ENCODE measurements around the gene PRKCD. TPM values are rescaled to one million over a fixed set of nuclear protein-coding genes. Genes with fewer than 3 reads are reported as not detected.

The PRKCD gene
- total RNA-seq, 1 experiment from 2014 or later = 34.3 TPM

GRCh38 chr3:53132347-53132746 is 28.7 kb upstream of the PRKCD start:
- ChIA-PET CTCF (interaction anchor here (0.6 kb wide), 1 partner anchor 62 kb away, joined by 3 read pairs; no protein-coding TSS in a partner anchor), POLR2A (ENCODE audit: unreplicated experiment) (no interaction called here)
- peaks cover 4% of the 10 kb centered on the region; the same call in 1 of the 2 replicates for H3F3A ChIP-seq (ENCODE audit: insufficient read depth, low read depth)
- no peak for DNase-seq
- H3K9me2 ChIP-seq (ENCODE audit: insufficient read depth) = no peaks in the 10 kb centered on the region
- H3K4me3 ChIP-seq = no peak overlapping the region
- peaks cover 20% of the 10 kb centered on the region for H3K4me1 ChIP-seq (replicated peaks; ENCODE audit: insufficient read depth)
- no peak overlapping the region for H2AFZ ChIP-seq
- TF ChIP-seq CTCF (conservative IDR thresholded peaks at IDR 0.05) (no peak), EZH2 (IDR thresholded peaks at IDR 0.05; ENCODE audit: low read depth) (no peak)
- H3K79me2 ChIP-seq (ENCODE audit: low read depth) = peaks cover 22% of the 10 kb centered on the region
- intact Hi-C loops (cut with micrococcal nuclease; ENCODE audit: unreplicated experiment) = no loop called here
- no peaks in the 10 kb centered on the region for H3K9me3 ChIP-seq (ENCODE audit: insufficient read depth, low read depth)
- no peaks in the 10 kb centered on the region for H3K36me3 ChIP-seq (ENCODE audit: low read depth)
- BruUV-seq (replicated peaks) = no TSS peak
- H3K27ac ChIP-seq = no peak overlapping the region
- no peak overlapping the region for H3K4me2 ChIP-seq
- no peaks in the 10 kb centered on the region for H4K20me1 ChIP-seq (ENCODE audit: insufficient read depth)
- no peaks in the 10 kb centered on the region for H3K27me3 ChIP-seq (ENCODE audit: insufficient read depth, low read depth)

- Histone ChIP-seq H3K4me1 (replicated peaks; ENCODE audit: insufficient read depth) (peaks cover 9% of the 10 kb centered on the region; the same call in 1 of the 2 replicates), H3K27me3 (ENCODE audit: insufficient read depth, low read depth) (no peaks in the 10 kb centered on the region), H3K27ac (no peak overlapping the region), H3K36me3 (ENCODE audit: low read depth) (no peaks in the 10 kb centered on the region), H4K20me1 (ENCODE audit: insufficient read depth) (no peaks in the 10 kb centered on the region), H3K79me2 (ENCODE audit: low read depth) (peaks cover 4% of the 10 kb centered on the region), H2AFZ (no peak overlapping the region), H3K4me2 (no peak overlapping the region), H3F3A (ENCODE audit: insufficient read depth, low read depth) (0 out of 2 replicates have a peak, but pooled peaks cover 4% of the 10 kb centered on the region), H3K9me2 (ENCODE audit: insufficient read depth) (no peaks in the 10 kb centered on the region), H3K9me3 (ENCODE audit: insufficient read depth, low read depth) (no peaks in the 10 kb centered on the region), H3K4me3 (no peak overlapping the region)
- POLR2A ChIA-PET (ENCODE audit: unreplicated experiment) = interaction anchor here (0.7 kb wide), 2 partner anchors 26 to 63 kb away, joined by 3 to 15 read pairs; no protein-coding TSS in a partner anchor
- CTCF ChIA-PET = interaction anchor here (0.8 to 1.5 kb wide), 3 partner anchors 16 to 62 kb away, joined by 3 to 7 read pairs (median 5); no protein-coding TSS in a partner anchor
- TF ChIP-seq CTCF (conservative IDR thresholded peaks at IDR 0.05) = peak; percentile 79
- TF ChIP-seq EZH2 (IDR thresholded peaks at IDR 0.05; ENCODE audit: low read depth) = no peak
- BruUV-seq (replicated peaks) = no TSS peak
- intact Hi-C loops (cut with micrococcal nuclease; ENCODE audit: unreplicated experiment) = loop anchor here (1.0 to 2.0 kb wide), 2 partner anchors 20 to 62 kb away; no protein-coding TSS in a partner anchor
- DNase-seq = peak; percentile 54 to 81
Observed at GRCh38 chr3:53134631-53135232, 26.3 kb upstream of the PRKCD start.

- H3K4me1 ChIP-seq (replicated peaks; ENCODE audit: insufficient read depth) = peaks cover 17% of the 10 kb centered on the region
- 0 out of 2 replicates have a peak, but pooled peaks cover 4% of the 10 kb centered on the region for H3F3A ChIP-seq (ENCODE audit: insufficient read depth, low read depth)
- no peak overlapping the region for H3K4me2 ChIP-seq
- CTCF ChIA-PET = interaction anchor here (0.8 kb wide), 1 partner anchor 13 kb away, joined by 5 read pairs; no protein-coding TSS in a partner anchor
- H2AFZ ChIP-seq = no peak overlapping the region
- H3K79me2 ChIP-seq (ENCODE audit: low read depth) = no peaks in the 10 kb centered on the region
- H3K27ac ChIP-seq = no peak overlapping the region
- H3K36me3 ChIP-seq (ENCODE audit: low read depth) = no peaks in the 10 kb centered on the region
- no peak for DNase-seq
- H4K20me1 ChIP-seq (ENCODE audit: insufficient read depth) = no peaks in the 10 kb centered on the region
- TF ChIP-seq EZH2 (IDR thresholded peaks at IDR 0.05; ENCODE audit: low read depth) (no peak), CTCF (conservative IDR thresholded peaks at IDR 0.05) (no peak)
- POLR2A ChIA-PET (ENCODE audit: unreplicated experiment) = no interaction called here
- no peaks in the 10 kb centered on the region for H3K27me3 ChIP-seq (ENCODE audit: insufficient read depth, low read depth)
- H3K9me2 ChIP-seq (ENCODE audit: insufficient read depth) = no peaks in the 10 kb centered on the region
- H3K9me3 ChIP-seq (ENCODE audit: insufficient read depth, low read depth) = no peaks in the 10 kb centered on the region
- intact Hi-C loops (cut with micrococcal nuclease; ENCODE audit: unreplicated experiment) = no loop called here
- BruUV-seq (replicated peaks) = no TSS peak
- no peak overlapping the region for H3K4me3 ChIP-seq
Observed at GRCh38 chr3:53137221-53137620, 23.8 kb upstream of the PRKCD start.
